Osteocyte (in vitro differentiated cells): ENCODE results near the gene GPD1L. TPM values are rescaled to one million over a fixed set of nuclear protein-coding genes. Genes with fewer than 3 reads are reported as not detected.

Experiments
- DNase-seq: peaks from one replicate; pipeline ENCODE4 v3.0.0; 2021; ENCODE audit warnings: mixed read lengths; ENCODE audit not compliant: unreplicated experiment; ENCODE audit errors: extremely low spot score
- H3K27ac Mint-ChIP-seq: one replicate; pipeline ENCODE4 v1.8.0; 2021; ENCODE audit warnings: mild to moderate bottlenecking, mixed read lengths; ENCODE audit not compliant: unreplicated experiment
- H3K27me3 Mint-ChIP-seq: one replicate; pipeline ENCODE4 v1.8.0; 2021; ENCODE audit warnings: mixed read lengths; ENCODE audit not compliant: unreplicated experiment
- H3K36me3 Mint-ChIP-seq: one replicate; pipeline ENCODE4 v1.8.0; 2021; ENCODE audit warnings: mixed read lengths; ENCODE audit not compliant: unreplicated experiment
- H3K4me1 Mint-ChIP-seq: one replicate; pipeline ENCODE4 v1.8.0; 2021; ENCODE audit warnings: mixed read lengths; ENCODE audit not compliant: unreplicated experiment
- H3K4me3 Mint-ChIP-seq: one replicate; pipeline ENCODE4 v1.8.0; 2021; ENCODE audit warnings: mild to moderate bottlenecking, moderate library complexity, mixed read lengths; ENCODE audit not compliant: unreplicated experiment
- H3K9me3 Mint-ChIP-seq: one replicate; pipeline ENCODE4 v1.8.0; 2021; ENCODE audit warnings: mixed read lengths; ENCODE audit not compliant: unreplicated experiment
- CTCF ChIP-seq: fragments of 200-600 bp; sonication (generic); IDR thresholded peaks from 2 replicates; pipeline ENCODE4 v1.5.0; 2021; ENCODE audit warnings: antibody characterized with exemption, mild to moderate bottlenecking, moderate library complexity
- total RNA-seq: library from RNA; stranded (reverse); gene quantifications from 2 replicates; pipeline ENCODE4 v1.2.1, GENCODE V29; 2021

Gene GPD1L
- total RNA-seq, 1 donor from 2014 or later, result 9.1 TPM

DNA sequence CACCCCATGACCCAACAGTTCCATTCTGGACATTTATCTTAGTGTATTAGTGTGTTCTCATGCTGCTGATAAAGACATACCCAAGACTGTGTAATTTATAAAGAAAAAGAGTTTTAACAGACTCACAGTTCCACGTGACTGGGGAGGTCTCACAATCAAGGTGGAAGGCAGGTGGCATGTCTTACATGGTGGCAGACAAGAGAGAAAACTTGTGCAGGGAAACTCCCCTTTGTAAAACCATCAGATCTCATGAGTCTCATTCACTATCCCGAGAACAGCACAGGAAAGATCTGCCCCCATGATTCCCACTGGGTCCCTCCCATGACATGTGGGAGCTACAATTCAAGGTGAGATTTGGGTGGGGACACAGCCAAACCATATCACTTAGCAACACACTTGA lies 21.6 kb upstream of the GPD1L start:
- no peak overlapping the region for H3K4me3 Mint-ChIP-seq
- no peak for DNase-seq
- H3K27ac Mint-ChIP-seq, result no peak overlapping the region
- TF ChIP-seq CTCF, result no peak
- no peaks in the 10 kb centered on the region for H3K36me3 Mint-ChIP-seq
- peaks cover 29% of the 10 kb centered on the region for H3K27me3 Mint-ChIP-seq
- H3K9me3 Mint-ChIP-seq, result peaks cover 4% of the 10 kb centered on the region
- no peaks in the 10 kb centered on the region for H3K4me1 Mint-ChIP-seq

- Mint-ChIP-seq H3K36me3 (no peaks in the 10 kb centered on the region), H3K9me3 (peaks cover 4% of the 10 kb centered on the region), H3K4me1 (no peaks in the 10 kb centered on the region), H3K4me3 (no peak overlapping the region), H3K27ac (no peak overlapping the region), H3K27me3 (peaks cover 33% of the 10 kb centered on the region)
- DNase-seq, result no peak
- no peak for TF ChIP-seq CTCF
Observed at GRCh38 chr3:32086464-32086863, 20.0 kb upstream of the GPD1L start.

- H3K4me1 Mint-ChIP-seq, result no peaks in the 10 kb centered on the region
- DNase-seq, result no peak
- no peak overlapping the region for H3K4me3 Mint-ChIP-seq
- H3K36me3 Mint-ChIP-seq, result no peaks in the 10 kb centered on the region
- H3K9me3 Mint-ChIP-seq, result peaks cover 4% of the 10 kb centered on the region
- TF ChIP-seq CTCF, result no peak
- H3K27ac Mint-ChIP-seq, result no peak overlapping the region
- peaks cover 28% of the 10 kb centered on the region for H3K27me3 Mint-ChIP-seq
Observed at GRCh38 chr3:32089476-32089875, 16.9 kb upstream of the GPD1L start.

- no peak for TF ChIP-seq CTCF
- Mint-ChIP-seq H3K9me3 (peaks cover 3% of the 10 kb centered on the region), H3K36me3 (no peaks in the 10 kb centered on the region), H3K4me1 (no peaks in the 10 kb centered on the region), H3K27me3 (peaks cover 40% of the 10 kb centered on the region), H3K4me3 (no peak overlapping the region), H3K27ac (no peak overlapping the region)
- no peak for DNase-seq
Observed at GRCh38 chr3:32093204-32093603, 13.2 kb upstream of the GPD1L start.

DNA sequence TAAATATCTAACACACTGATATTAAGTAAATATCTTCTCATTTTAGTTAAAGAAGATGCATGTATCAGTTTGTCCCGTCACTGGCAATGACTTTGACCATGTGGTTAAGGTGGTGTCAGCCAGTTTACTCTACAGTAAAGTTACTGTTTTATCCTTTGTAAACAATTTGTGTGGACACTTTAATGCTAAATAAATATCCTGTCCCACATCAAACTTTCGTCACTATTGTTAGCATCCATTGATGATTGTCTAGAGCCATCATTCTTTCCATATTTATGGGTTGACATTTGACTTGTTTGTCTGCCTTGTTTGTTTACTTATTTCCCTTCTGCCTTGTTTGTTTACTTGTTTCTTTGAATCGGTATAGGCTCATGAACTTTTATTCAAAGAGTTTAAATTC lies 11.0 kb upstream of the GPD1L start:
- Mint-ChIP-seq H3K9me3 (no peaks in the 10 kb centered on the region), H3K4me1 (no peaks in the 10 kb centered on the region), H3K36me3 (no peaks in the 10 kb centered on the region), H3K27me3 (peaks cover 45% of the 10 kb centered on the region), H3K27ac (no peak overlapping the region), H3K4me3 (no peak overlapping the region)
- no peak for TF ChIP-seq CTCF
- no peak for DNase-seq
